Measurements from ENCODE around the gene FGF22. TPM values are rescaled to one million over a fixed set of nuclear protein-coding genes. Genes with fewer than 3 reads are reported as not detected.
A peak's percentile ranks its signal among the peaks of the same experiment; 100 is the strongest.

Gene FGF22
- total RNA-seq, 1 donor from 2014 or later, result not detected

DNA sequence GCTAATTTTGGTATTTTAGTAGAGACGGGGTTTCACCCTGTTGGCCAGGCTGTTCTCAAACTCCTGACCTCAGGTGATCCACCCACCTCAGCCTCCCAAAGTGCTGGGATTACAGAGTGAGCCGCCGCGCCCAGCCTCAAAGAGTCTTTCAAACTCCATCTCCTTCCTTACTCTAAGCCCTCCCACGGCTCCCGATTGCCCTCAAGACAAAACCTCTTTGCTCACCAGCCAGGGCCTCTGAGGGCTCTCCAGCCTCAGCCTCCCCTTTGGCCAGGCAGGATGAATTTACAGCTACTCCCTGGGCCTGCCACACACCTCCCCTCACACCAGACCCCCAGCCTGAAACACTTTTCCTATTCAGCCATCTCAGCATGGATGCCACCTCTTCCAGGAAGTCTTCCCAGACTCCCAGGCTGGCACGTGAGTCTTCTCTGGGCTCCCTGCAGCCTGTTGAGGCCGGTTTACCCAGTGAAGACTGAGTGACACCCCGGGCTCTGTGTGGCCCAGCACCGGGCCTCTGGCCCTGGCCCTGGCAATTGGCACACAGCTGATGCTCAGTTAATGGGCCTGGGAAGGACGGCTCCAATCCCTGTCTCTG lies 48.0 kb downstream of the FGF22 start:
- intact Hi-C loops (cut with micrococcal nuclease), result no loop called here
- DNase-seq (no peak), ATAC-seq (no peak)

GRCh38 chr19:688214-688613 lies 48.5 kb downstream of the FGF22 start:
- DNase-seq, result no peak
- intact Hi-C loops (cut with micrococcal nuclease), result no loop called here
- ATAC-seq, result no peak

GRCh38 chr19:688992-689391 lies 49.3 kb downstream of the FGF22 start:
- intact Hi-C loops (cut with micrococcal nuclease), result no loop called here
- DNase-seq, result no peak
- no peak for ATAC-seq

GRCh38 chr19:690203-690602 lies 50.5 kb downstream of the FGF22 start:
- DNase-seq (peak; percentile 76), ATAC-seq (peak; percentile 66)
- intact Hi-C loops (cut with micrococcal nuclease), result no loop called here

Other genes starting within 250 kb of the FGF22 start
- 1.3 TPM for gene C2CD4C, start 230.7 kb upstream of the FGF22 start, total RNA-seq
- gene SHC2, start 178.8 kb upstream of the FGF22 start, total RNA-seq, result 11.0 TPM
- gene MADCAM1, start 143.4 kb upstream of the FGF22 start, total RNA-seq, result 0.37 TPM
- 10.5 TPM for gene TPGS1, start 132.4 kb upstream of the FGF22 start, total RNA-seq
- 110 TPM for gene CDC34, start 108.1 kb upstream of the FGF22 start, total RNA-seq
- gene GZMM, start 95.8 kb upstream of the FGF22 start, total RNA-seq, result 0.37 TPM
- 1,923 TPM for gene BSG, start 67.3 kb upstream of the FGF22 start, total RNA-seq
- gene HCN2, start 50.0 kb upstream of the FGF22 start, total RNA-seq, result 14.3 TPM
- 55.5 TPM for gene POLRMT, start 6.3 kb upstream of the FGF22 start, total RNA-seq
- 24.4 TPM for gene RNF126, start 23.3 kb downstream of the FGF22 start, total RNA-seq
- gene FSTL3, start 36.5 kb downstream of the FGF22 start, total RNA-seq, result 24.6 TPM
- not detected for gene PRSS57, start 55.6 kb downstream of the FGF22 start, total RNA-seq
- gene PALM, start 69.1 kb downstream of the FGF22 start, total RNA-seq, result 30.1 TPM
- gene MISP, start 111.2 kb downstream of the FGF22 start, total RNA-seq, result not detected
- gene PTBP1, start 157.6 kb downstream of the FGF22 start, total RNA-seq, result 58.1 TPM
- not detected for gene PLPPR3, start 182.1 kb downstream of the FGF22 start, total RNA-seq
- gene AZU1, start 188.0 kb downstream of the FGF22 start, total RNA-seq, result not detected
- gene PRTN3, start 201.1 kb downstream of the FGF22 start, total RNA-seq, result not detected
- gene ELANE, start 212.4 kb downstream of the FGF22 start, total RNA-seq, result 1.5 TPM
- gene CFD, start 219.8 kb downstream of the FGF22 start, total RNA-seq, result 252 TPM